GM15510 (cell line): Measurements from ENCODE around the gene CCDC197.

Experiments used
- POLR2A ChIP-seq: IDR thresholded peaks from 3 replicates; pipeline ENCODE4 v1.6.1; 2011; ENCODE audit warnings: borderline replicate concordance; ENCODE audit not compliant: insufficient read length; ENCODE audit errors: extremely low read depth

The CCDC197 gene

GRCh38 chr14:93970965-93971634, 26.0 kb upstream of the CCDC197 start:
- peak; percentile 39 for TF ChIP-seq POLR2A

- TF ChIP-seq POLR2A: no peak
Observed at GRCh38 chr14:93971635-93972027, 25.5 kb upstream of the CCDC197 start.

- no peak for TF ChIP-seq POLR2A
Observed at GRCh38 chr14:93972618-93973205, 24.4 kb upstream of the CCDC197 start.

- TF ChIP-seq POLR2A: no peak
Observed at GRCh38 chr14:93973607-93974006, 23.5 kb upstream of the CCDC197 start.

- TF ChIP-seq POLR2A: no peak
Observed at GRCh38 chr14:93974299-93974698, 22.8 kb upstream of the CCDC197 start.

- no peak for TF ChIP-seq POLR2A
Observed at GRCh38 chr14:93974833-93975232, 22.3 kb upstream of the CCDC197 start.

- peak; percentile 30 for TF ChIP-seq POLR2A
Observed at GRCh38 chr14:93975791-93976476, 21.2 kb upstream of the CCDC197 start.

GRCh38 chr14:93976477-93977057, 20.5 kb upstream of the CCDC197 start, which contains the start of gene ASB2:
ASB2 (minus strand) TSS chr14:93976570; CDS start chr14:93964539, 12,031 bp downstream.
- TF ChIP-seq POLR2A: no peak

GRCh38 chr14:93977171-93977570, 19.9 kb upstream of the CCDC197 start:
- TF ChIP-seq POLR2A: no peak

GRCh38 chr14:93977790-93978581, 19.1 kb upstream of the CCDC197 start:
- no peak for TF ChIP-seq POLR2A

GRCh38 chr14:93978735-93979134, 18.4 kb upstream of the CCDC197 start:
- TF ChIP-seq POLR2A: no peak

GRCh38 chr14:93980456-93981201, 16.5 kb upstream of the CCDC197 start:
- TF ChIP-seq POLR2A: no peak

GRCh38 chr14:93981316-93982229, 15.5 kb upstream of the CCDC197 start:
- no peak for TF ChIP-seq POLR2A

- TF ChIP-seq POLR2A: no peak
Observed at GRCh38 chr14:93982230-93983007, 14.7 kb upstream of the CCDC197 start.
